ENCODE results near the gene CIBAR2.

The CIBAR2 gene

DNA sequence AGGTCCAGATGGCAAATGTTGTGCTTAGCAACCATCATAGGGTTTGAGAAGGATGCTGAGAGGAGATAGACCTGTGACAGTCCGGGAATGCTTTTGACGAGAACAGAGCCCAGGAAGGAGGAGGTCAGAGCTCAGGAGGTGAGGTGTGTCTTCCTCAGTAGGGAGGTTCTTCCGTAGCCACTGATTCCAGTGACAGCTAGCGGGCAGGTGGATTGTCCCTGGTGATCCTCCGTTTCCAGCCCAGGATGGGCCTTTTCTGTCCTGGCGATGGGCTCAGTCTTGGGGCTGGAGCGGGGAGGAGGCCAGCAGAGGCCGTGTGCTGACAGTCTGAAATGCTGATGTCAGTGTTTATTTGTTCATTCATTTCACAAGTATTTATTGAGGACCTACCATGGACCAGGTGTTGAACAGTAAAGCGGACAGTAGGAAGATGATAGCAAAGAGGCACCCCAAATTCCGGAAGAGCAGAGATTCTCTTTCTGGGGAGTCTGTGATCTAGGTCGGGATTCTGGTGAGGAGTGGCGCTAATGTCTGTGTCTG is 45.9 kb downstream of the CIBAR2 start:
- H3K4me3 ChIP-seq (ENCODE audit: low read depth, low read length) = no peak overlapping the region
- in situ Hi-C loops (cut with HindIII; ENCODE audit: low sequenced_read_pairs) = no loop called here
- TF ChIP-seq, protein P1, sequence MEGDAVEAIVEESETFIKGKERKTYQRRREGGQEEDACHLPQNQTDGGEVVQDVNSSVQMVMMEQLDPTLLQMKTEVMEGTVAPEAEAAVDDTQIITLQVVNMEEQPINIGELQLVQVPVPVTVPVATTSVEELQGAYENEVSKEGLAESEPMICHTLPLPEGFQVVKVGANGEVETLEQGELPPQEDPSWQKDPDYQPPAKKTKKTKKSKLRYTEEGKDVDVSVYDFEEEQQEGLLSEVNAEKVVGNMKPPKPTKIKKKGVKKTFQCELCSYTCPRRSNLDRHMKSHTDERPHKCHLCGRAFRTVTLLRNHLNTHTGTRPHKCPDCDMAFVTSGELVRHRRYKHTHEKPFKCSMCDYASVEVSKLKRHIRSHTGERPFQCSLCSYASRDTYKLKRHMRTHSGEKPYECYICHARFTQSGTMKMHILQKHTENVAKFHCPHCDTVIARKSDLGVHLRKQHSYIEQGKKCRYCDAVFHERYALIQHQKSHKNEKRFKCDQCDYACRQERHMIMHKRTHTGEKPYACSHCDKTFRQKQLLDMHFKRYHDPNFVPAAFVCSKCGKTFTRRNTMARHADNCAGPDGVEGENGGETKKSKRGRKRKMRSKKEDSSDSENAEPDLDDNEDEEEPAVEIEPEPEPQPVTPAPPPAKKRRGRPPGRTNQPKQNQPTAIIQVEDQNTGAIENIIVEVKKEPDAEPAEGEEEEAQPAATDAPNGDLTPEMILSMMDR (IDR thresholded peaks at IDR 0.05; ENCODE audit: low read depth, low read length) = no peak
- DNase-seq (ENCODE audit: low read depth, low spot score) = no peak

DNA sequence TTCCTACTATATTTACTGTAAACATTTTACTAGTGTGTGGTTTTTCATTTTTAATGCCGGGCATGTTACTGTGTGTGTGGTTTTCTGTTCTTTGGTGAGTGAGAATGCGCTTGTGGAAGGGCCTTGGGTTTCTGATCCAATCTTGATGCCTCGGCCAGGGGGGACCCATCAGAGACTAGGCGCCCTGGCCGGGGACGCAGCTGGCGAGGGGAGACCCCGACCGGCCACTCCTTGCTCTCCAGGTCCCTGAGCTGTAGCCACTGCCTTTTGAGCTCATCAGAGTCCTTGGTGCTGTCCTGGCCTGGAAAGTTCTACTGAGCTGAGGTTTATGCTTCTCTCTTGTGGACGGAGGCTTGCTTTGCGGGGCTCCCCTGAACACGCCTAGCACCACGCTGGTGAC is 47.2 kb downstream of the CIBAR2 start:
- no peak overlapping the region for H3K4me3 ChIP-seq (ENCODE audit: low read depth, low read length)
- no peak for DNase-seq (ENCODE audit: low read depth, low spot score)
- in situ Hi-C loops (cut with HindIII; ENCODE audit: low sequenced_read_pairs) = no loop called here
- TF ChIP-seq, protein P1 (IDR thresholded peaks at IDR 0.05; ENCODE audit: low read depth, low read length) = no peak

DNA sequence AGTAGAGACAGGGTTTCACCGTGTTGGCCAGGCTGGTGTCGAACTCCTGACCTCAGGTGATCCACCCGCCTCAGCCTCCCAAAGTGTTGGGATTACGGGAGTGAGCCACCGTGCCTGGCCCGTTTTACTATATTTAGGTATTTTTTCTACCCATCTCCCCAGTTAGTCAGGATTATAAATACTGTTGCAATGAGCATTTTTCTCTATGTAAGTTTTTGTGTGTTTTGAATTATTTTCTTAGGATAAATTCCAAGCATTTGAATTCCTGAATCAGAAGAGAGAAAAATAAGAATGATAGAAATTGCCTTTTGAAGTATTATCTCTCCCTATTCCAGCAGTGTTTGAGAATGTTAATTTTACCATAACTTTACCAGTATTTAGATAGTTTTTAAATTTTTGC is 48.1 kb downstream of the CIBAR2 start:
- no peak overlapping the region for H3K4me3 ChIP-seq (ENCODE audit: low read depth, low read length)
- no peak for DNase-seq (ENCODE audit: low read depth, low spot score)
- TF ChIP-seq, protein P1 (IDR thresholded peaks at IDR 0.05; ENCODE audit: low read depth, low read length) = no peak
- in situ Hi-C loops (cut with HindIII; ENCODE audit: low sequenced_read_pairs) = no loop called here

DNA sequence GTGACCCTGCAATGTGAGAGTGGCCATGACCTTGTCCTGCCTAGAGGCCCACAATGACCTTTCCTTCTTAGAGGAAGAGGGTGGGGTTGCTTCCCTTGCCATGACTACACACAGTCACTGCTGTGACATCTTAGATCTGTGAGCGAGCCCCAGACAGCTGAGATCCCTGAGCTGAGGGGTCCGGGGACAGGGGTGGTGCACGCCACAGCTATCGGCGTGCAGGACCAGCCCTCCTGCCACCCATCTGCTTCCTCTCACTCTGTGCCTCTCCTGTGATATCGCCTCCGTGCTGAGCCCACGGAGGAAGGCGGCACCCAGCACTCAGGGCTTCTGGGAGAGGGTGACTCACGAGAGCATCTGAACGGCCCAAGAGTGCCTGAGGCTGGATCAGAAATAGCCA is 49.4 kb downstream of the CIBAR2 start:
- DNase-seq (ENCODE audit: low read depth, low spot score) = no peak
- in situ Hi-C loops (cut with HindIII; ENCODE audit: low sequenced_read_pairs) = no loop called here
- no peak overlapping the region for H3K4me3 ChIP-seq (ENCODE audit: low read depth, low read length)
- TF ChIP-seq, protein P1 (IDR thresholded peaks at IDR 0.05; ENCODE audit: low read depth, low read length) = no peak

DNA sequence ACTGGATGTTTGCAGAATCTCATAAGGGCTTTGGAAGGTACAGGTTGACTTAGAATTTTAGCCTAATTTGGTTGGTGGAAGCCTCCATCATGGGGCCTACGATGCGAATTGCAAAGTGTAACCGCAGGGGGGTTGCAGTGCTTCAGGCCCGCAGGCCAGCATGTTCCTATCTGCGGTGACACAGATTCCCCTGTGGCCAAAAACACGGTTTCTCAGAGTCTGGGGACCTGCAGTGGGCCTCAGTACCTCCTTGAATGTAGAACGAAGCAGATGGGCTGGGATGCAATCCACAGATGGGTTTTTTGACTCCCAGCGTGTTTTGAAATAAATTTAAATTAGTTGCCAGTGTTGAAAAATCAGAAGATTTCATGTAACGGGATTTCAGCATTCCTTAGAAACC is 49.9 kb downstream of the CIBAR2 start:
- TF ChIP-seq, protein P1 (IDR thresholded peaks at IDR 0.05; ENCODE audit: low read depth, low read length) = no peak
- in situ Hi-C loops (cut with HindIII; ENCODE audit: low sequenced_read_pairs) = no loop called here
- H3K4me3 ChIP-seq (ENCODE audit: low read depth, low read length) = no peak overlapping the region
- no peak for DNase-seq (ENCODE audit: low read depth, low spot score)

DNA sequence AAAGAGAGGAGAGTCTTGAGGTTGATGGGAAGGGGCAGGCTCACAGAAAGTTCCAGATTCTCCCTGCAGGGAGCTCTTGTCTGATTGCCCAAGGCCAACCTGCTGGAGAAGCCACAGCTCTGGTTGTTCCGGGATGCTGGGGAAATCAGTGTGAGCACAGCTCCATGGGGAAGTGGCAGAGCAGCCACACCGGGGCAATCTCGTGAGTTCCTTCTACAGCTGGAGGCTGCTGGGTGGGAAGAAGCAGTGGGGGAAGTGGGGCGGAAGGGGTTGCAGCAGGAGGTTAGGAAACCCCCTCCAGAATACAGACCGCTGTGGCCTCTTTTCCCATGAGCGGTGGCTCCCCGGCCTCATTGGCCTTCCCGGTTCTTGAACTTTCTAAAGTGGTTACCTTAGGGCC is 50.7 kb downstream of the CIBAR2 start:
- no peak for DNase-seq (ENCODE audit: low read depth, low spot score)

More for the DNA sequence above, 50.7 kb downstream of the CIBAR2 start:
- TF ChIP-seq, protein P1 (IDR thresholded peaks at IDR 0.05; ENCODE audit: low read depth, low read length) = no peak
- H3K4me3 ChIP-seq (ENCODE audit: low read depth, low read length) = no peak overlapping the region
- in situ Hi-C loops (cut with HindIII; ENCODE audit: low sequenced_read_pairs) = no loop called here
